HepG2 (cell line): ENCODE data around the gene HYOU1. TPM values are rescaled to one million over a fixed set of nuclear protein-coding genes. Genes with fewer than 3 reads are reported as not detected.

Experiments
- BRCA1 ChIP-seq: sonication (generic); formaldehyde crosslinking; IDR thresholded peaks from 2 replicates; pipeline ENCODE4 v1.4.0; 2020; ENCODE audit warnings: missing genetic modification reagents
- EHMT2 ChIP-seq: fragments of 200-600 bp; sonication (generic); IDR thresholded peaks from 2 replicates; pipeline ENCODE4 v1.7.0; 2017; ENCODE audit warnings: antibody characterized with exemption, low read depth, low read length, borderline replicate concordance
- HMG20A ChIP-seq: IDR thresholded peaks from 2 replicates; pipeline ENCODE4 v1.6.1; 2016; ENCODE audit warnings: borderline replicate concordance
- HOXA5 ChIP-seq: sonication (generic); formaldehyde crosslinking; IDR thresholded peaks from 2 replicates; pipeline ENCODE4 v1.4.0; 2020; ENCODE audit warnings: missing genetic modification reagents
- JUN ChIP-seq: sonication (generic); formaldehyde crosslinking; IDR thresholded peaks from 2 replicates; pipeline ENCODE4 v1.4.0; 2020; ENCODE audit warnings: mild to moderate bottlenecking, missing genetic modification reagents
- KDM2A ChIP-seq: sonication (generic); formaldehyde crosslinking; IDR thresholded peaks from 2 replicates; pipeline ENCODE4 v1.4.0; 2020; ENCODE audit warnings: low read depth, missing genetic modification reagents, borderline replicate concordance
- KDM3A ChIP-seq: IDR thresholded peaks from 2 replicates; pipeline ENCODE4 v1.6.1; 2018; ENCODE audit warnings: low read depth, missing compliant biosample characterization
- LCORL ChIP-seq, 2 experiments: fragments of 450-650 bp in 1 of 2; sonication (generic) in 1 of 2; formaldehyde crosslinking in 1 of 2; IDR thresholded peaks; 2 replicates each; pipeline versions ENCODE4 v1.5.0 to v1.6.1; 2017 to 2020; ENCODE audit warnings: antibody characterized with exemption in 1 of 2, missing genetic modification reagents in 1 of 2
- SIN3A ChIP-seq: IDR thresholded peaks from 2 replicates; pipeline ENCODE4 v1.6.1; 2011; ENCODE audit warnings: low read depth, mild to moderate bottlenecking, control low read depth, low read length, borderline replicate concordance
- SP4 ChIP-seq: sonication (generic); formaldehyde crosslinking; IDR thresholded peaks from 2 replicates; pipeline ENCODE4 v1.8.1; 2023; ENCODE audit warnings: mild to moderate bottlenecking, missing genetic modification reagents
- ZFY ChIP-seq: sonication (generic); formaldehyde crosslinking; IDR thresholded peaks from 2 replicates; pipeline ENCODE4 v1.4.0; 2020; ENCODE audit warnings: missing genetic modification reagents
- ZNF101 ChIP-seq: sonication (generic); formaldehyde crosslinking; IDR thresholded peaks from 2 replicates; pipeline ENCODE4 v1.4.0; 2020; ENCODE audit warnings: mild to moderate bottlenecking, low read depth, missing genetic modification reagents, borderline replicate concordance
- ZNF792 ChIP-seq: IDR thresholded peaks from 2 replicates; pipeline ENCODE4 v1.6.1; 2016
- ZSCAN9 ChIP-seq: IDR thresholded peaks from 2 replicates; pipeline ENCODE4 v1.6.1; 2016; ENCODE audit warnings: borderline replicate concordance
- polyA plus RNA-seq, 8 experiments: library from polyadenylated mRNA; depleted of rRNA in 3 of 8; stranded (reverse) in 7 of 8; unstranded in 1 of 8; fragments of >200 nt; fragmentation: Illumina TruSeq in 4 of 8; extraction: Trizol in 4 of 8; gene quantifications; 2 replicates each; pipeline versions ENCODE4 v1.2.1 to v1.2.3, GENCODE V29; 2011 to 2016; ENCODE audit warnings: low read depth in 4 of 8, missing spikeins in 1 of 8, mixed read lengths in 1 of 8; ENCODE audit not compliant: insufficient read depth in 1 of 8
- total RNA-seq, 5 experiments: library from RNA; depleted of rRNA; stranded (reverse); fragments of >200 nt; fragmentation: Illumina TruSeq; extraction: Trizol; gene quantifications; 2 replicates each; pipeline ENCODE4 v1.2.3, GENCODE V29; 2016; ENCODE audit warnings: low read depth in 1 of 5
- TF ChIP-seq, protein P1 (sequence below): sonication (generic); formaldehyde crosslinking; IDR thresholded peaks from 2 replicates; pipeline ENCODE4 v1.5.0; 2020; ENCODE audit warnings: missing genetic modification reagents
- TF ChIP-seq, protein P2 (sequence below), 2 experiments: sonication (generic) in 1 of 2; formaldehyde crosslinking in 1 of 2; IDR thresholded peaks; 2 replicates each; pipeline versions ENCODE4 v1.4.0 to v1.6.1; 2018 to 2020; ENCODE audit warnings: missing genetic modification reagents in 2 of 2, borderline replicate concordance in 1 of 2, low read depth in 1 of 2, mild to moderate bottlenecking in 1 of 2, missing biosample characterization in 1 of 2
- TF ChIP-seq, protein P3 (sequence below): sonication (generic); formaldehyde crosslinking; conservative IDR thresholded peaks from 2 replicates; pipeline ENCODE4 v1.4.0; 2020; ENCODE audit warnings: missing genetic modification reagents
- TF ChIP-seq, protein P4 (sequence below): sonication (generic); formaldehyde crosslinking; IDR thresholded peaks from 2 replicates; pipeline ENCODE4 v1.9.0; 2022; ENCODE audit warnings: missing genetic modification reagents, mild to moderate bottlenecking, borderline replicate concordance

Gene HYOU1
- total and polyA plus RNA-seq, 2 of the 13 experiments (the other 11 are each of a cell fraction or from before 2014, with no cell fraction given), result 127 to 155 TPM

DNA sequence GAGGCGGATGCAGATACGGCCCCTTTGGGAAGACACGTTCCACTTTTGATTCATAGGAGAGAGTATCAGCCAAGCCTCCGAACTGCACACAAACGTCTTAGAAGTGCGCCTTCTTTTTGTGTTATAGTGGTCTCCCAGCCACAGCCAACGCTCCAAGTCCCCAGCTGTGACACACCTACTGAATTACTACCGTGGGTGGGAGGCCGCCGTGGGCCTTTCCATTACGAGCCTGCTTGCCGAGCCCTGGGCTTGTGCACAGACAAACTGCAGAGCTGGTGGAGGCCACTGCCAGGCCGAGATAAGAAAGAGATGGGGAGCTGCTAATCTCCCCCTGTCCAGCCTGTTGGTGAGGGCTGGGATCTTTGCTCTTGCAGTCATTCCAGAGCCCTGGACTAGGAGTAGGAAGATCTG lies 28.4 kb upstream of the HYOU1 start (continued):
- TF ChIP-seq, protein P1, sequence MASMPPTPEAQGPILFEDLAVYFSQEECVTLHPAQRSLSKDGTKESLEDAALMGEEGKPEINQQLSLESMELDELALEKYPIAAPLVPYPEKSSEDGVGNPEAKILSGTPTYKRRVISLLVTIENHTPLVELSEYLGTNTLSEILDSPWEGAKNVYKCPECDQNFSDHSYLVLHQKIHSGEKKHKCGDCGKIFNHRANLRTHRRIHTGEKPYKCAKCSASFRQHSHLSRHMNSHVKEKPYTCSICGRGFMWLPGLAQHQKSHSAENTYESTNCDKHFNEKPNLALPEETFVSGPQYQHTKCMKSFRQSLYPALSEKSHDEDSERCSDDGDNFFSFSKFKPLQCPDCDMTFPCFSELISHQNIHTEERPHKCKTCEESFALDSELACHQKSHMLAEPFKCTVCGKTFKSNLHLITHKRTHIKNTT (CRISPR knock-in tag), result no peak
- TF ChIP-seq ZNF101 (CRISPR knock-in tag), result no peak
- 0 out of 2 replicates have a peak, but pooled peaks have one; percentile 13 for TF ChIP-seq SIN3A
- TF ChIP-seq, protein P2, sequence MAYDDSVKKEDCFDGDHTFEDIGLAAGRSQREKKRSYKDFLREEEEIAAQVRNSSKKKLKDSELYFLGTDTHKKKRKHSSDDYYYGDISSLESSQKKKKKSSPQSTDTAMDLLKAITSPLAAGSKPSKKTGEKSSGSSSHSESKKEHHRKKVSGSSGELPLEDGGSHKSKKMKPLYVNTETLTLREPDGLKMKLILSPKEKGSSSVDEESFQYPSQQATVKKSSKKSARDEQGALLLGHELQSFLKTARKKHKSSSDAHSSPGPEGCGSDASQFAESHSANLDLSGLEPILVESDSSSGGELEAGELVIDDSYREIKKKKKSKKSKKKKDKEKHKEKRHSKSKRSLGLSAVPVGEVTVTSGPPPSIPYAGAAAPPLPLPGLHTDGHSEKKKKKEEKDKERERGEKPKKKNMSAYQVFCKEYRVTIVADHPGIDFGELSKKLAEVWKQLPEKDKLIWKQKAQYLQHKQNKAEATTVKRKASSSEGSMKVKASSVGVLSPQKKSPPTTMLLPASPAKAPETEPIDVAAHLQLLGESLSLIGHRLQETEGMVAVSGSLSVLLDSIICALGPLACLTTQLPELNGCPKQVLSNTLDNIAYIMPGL (CRISPR knock-in tag; IDR thresholded peaks at IDR 0.05; ENCODE audit: borderline replicate concordance in 1 of 2, low read depth in 1 of 2), result 0 out of 4 replicates have a peak, but pooled peaks of 1 of the 2 experiments have one; percentile 7
- no peak for TF ChIP-seq SP4 (CRISPR knock-in tag)
- 0 out of 2 replicates have a peak, but pooled peaks have one; percentile 3 for TF ChIP-seq ZNF792 (CRISPR knock-in tag)
- no peak for TF ChIP-seq HMG20A
- no peak for TF ChIP-seq LCORL (IDR thresholded peaks at IDR 0.05)
- 0 out of 2 replicates have a peak, but pooled peaks have one; percentile 5 for TF ChIP-seq LCORL (CRISPR knock-in tag; IDR thresholded peaks at IDR 0.05)
- no peak for TF ChIP-seq ZSCAN9
- no peak for TF ChIP-seq KDM3A (CRISPR knock-in tag)
- TF ChIP-seq KDM2A (CRISPR knock-in tag), result no peak
- TF ChIP-seq HOXA5 (CRISPR knock-in tag), result 0 out of 2 replicates have a peak, but pooled peaks have one; percentile 13
- TF ChIP-seq JUN, result no peak
- TF ChIP-seq, protein P3, sequence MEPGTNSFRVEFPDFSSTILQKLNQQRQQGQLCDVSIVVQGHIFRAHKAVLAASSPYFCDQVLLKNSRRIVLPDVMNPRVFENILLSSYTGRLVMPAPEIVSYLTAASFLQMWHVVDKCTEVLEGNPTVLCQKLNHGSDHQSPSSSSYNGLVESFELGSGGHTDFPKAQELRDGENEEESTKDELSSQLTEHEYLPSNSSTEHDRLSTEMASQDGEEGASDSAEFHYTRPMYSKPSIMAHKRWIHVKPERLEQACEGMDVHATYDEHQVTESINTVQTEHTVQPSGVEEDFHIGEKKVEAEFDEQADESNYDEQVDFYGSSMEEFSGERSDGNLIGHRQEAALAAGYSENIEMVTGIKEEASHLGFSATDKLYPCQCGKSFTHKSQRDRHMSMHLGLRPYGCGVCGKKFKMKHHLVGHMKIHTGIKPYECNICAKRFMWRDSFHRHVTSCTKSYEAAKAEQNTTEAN (CRISPR knock-in tag), result 0 out of 2 replicates have a peak, but pooled peaks have one; percentile 1
- peak; percentile 13; the same call in 1 of the 2 replicates for TF ChIP-seq ZFY (CRISPR knock-in tag)
- 0 out of 2 replicates have a peak, but pooled peaks have one; percentile 4 for TF ChIP-seq BRCA1 (CRISPR knock-in tag)
- no peak for TF ChIP-seq EHMT2
- TF ChIP-seq, protein P4, sequence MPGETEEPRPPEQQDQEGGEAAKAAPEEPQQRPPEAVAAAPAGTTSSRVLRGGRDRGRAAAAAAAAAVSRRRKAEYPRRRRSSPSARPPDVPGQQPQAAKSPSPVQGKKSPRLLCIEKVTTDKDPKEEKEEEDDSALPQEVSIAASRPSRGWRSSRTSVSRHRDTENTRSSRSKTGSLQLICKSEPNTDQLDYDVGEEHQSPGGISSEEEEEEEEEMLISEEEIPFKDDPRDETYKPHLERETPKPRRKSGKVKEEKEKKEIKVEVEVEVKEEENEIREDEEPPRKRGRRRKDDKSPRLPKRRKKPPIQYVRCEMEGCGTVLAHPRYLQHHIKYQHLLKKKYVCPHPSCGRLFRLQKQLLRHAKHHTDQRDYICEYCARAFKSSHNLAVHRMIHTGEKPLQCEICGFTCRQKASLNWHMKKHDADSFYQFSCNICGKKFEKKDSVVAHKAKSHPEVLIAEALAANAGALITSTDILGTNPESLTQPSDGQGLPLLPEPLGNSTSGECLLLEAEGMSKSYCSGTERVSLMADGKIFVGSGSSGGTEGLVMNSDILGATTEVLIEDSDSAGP (CRISPR knock-in tag), result peak; percentile 96; the same call in 1 of the 2 replicates
